GM18502 (cell line): ENCODE measurements around the gene MGMT.
"Not testable (repeated sequence)": the region's sequence is repeated elsewhere in the genome, so short reads cannot be mapped to it uniquely, and the experiment has no call there.

Experiments
- ATAC-seq: cut with Tn5 transposase; IDR thresholded peaks from one replicate; pipeline ENCODE4 v1.9.1; 2021; ENCODE audit warnings: mild to moderate bottlenecking; ENCODE audit not compliant: unreplicated experiment, poor library complexity

Gene MGMT

DNA sequence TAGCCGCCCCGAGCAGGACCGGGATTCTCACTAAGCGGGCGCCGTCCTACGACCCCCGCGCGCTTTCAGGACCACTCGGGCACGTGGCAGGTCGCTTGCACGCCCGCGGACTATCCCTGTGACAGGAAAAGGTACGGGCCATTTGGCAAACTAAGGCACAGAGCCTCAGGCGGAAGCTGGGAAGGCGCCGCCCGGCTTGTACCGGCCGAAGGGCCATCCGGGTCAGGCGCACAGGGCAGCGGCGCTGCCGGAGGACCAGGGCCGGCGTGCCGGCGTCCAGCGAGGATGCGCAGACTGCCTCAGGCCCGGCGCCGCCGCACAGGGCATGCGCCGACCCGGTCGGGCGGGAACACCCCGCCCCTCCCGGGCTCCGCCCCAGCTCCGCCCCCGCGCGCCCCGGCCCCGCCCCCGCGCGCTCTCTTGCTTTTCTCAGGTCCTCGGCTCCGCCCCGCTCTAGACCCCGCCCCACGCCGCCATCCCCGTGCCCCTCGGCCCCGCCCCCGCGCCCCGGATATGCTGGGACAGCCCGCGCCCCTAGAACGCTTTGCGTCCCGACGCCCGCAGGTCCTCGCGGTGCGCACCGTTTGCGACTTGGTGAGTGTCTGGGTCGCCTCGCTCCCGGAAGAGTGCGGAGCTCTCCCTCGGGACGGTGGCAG is at the start of gene MGMT:
Gene MGMT (plus strand): TSS at position 539 of the 656 bp plus-strand sequence.
- ATAC-seq: peak; percentile 92

DNA sequence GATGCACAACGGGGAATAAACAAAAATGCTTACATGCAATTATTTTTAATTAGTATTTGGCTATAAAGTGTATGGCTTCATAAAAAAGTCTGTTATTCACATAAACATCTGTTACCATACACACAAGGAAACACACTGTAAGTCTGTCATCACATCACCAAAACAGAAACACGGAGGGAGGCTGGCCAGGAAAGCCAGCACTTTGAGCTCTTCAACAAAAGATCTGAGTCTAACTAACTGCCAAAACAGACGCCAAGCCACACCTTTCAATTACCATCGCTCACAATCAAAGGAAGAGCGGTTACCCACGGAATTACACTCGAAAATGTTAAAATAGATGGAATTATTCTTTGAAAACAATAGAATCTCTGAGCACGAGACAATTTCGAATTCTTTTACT is 49.2 kb upstream of the MGMT start:
- no peak for ATAC-seq

- ATAC-seq: no peak
These were observed 48.4 kb upstream of the MGMT start for GRCh38 chr10:129418496-129419225.

- ATAC-seq: no peak
These were observed 47.6 kb upstream of the MGMT start for GRCh38 chr10:129419397-129419796.

DNA sequence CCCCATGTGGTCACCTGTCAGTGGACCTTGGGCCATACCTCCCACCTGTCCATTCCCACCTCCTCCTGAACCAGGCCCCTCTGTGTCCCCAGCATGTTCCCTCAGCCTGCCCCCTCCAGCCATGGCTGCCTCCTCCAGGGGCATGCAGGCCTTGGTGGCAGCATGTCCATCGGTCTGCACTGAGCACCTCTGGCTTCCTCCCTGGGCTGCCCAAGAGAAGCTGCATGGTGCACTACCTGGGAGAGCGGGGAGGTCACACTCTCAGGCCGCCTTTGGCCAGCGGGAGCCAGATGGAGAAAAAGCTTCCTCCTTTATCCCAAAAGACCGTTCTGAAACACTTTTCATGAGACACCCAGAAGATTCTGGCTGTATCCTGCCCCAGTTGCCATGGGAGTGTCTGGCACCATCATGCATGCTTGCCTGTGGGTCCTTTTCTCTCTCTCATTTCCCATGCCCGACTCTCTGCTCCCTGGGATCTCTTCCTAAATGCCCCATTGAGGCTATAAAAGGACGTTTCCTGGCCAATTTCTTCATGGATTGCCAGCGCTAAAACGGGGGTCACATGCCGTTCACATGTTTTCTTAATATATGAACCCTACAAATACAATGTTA is 45.5 kb upstream of the MGMT start:
- ATAC-seq: no peak

DNA sequence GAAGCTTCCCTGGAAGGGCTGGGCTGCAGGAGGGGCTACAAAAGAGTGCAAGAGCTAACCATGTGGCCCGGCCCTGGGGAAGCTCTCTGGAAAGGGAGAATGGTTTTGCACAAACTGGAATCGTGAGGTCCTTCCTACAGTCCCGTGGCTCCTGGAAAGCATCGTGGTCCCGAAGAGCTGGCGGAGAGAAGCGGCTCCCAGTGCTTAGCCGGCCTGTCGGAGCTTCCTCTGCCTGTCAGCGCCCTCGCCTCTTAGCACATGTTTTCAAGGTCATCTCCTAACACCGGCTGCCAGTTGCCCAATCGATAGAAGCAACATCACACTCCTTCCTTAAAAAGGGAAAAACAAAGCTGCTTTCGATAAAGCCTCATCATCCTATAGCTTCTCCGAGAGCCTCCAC is 42.1 kb upstream of the MGMT start:
- no peak for ATAC-seq

- ATAC-seq: no peak
These were observed 40.4 kb upstream of the MGMT start for GRCh38 chr10:129426606-129427005.

- no peak for ATAC-seq
These were observed 33.8 kb upstream of the MGMT start for GRCh38 chr10:129433266-129433665.

GRCh38 chr10:129435724-129436123 is 31.3 kb upstream of the MGMT start:
- not testable (repeated sequence) for ATAC-seq

GRCh38 chr10:129438024-129438423 is 29.0 kb upstream of the MGMT start:
- ATAC-seq: no peak

GRCh38 chr10:129440247-129440646 is 26.8 kb upstream of the MGMT start:
- ATAC-seq: no peak

- ATAC-seq: no peak
These were observed 26.2 kb upstream of the MGMT start for GRCh38 chr10:129440722-129441316.

DNA sequence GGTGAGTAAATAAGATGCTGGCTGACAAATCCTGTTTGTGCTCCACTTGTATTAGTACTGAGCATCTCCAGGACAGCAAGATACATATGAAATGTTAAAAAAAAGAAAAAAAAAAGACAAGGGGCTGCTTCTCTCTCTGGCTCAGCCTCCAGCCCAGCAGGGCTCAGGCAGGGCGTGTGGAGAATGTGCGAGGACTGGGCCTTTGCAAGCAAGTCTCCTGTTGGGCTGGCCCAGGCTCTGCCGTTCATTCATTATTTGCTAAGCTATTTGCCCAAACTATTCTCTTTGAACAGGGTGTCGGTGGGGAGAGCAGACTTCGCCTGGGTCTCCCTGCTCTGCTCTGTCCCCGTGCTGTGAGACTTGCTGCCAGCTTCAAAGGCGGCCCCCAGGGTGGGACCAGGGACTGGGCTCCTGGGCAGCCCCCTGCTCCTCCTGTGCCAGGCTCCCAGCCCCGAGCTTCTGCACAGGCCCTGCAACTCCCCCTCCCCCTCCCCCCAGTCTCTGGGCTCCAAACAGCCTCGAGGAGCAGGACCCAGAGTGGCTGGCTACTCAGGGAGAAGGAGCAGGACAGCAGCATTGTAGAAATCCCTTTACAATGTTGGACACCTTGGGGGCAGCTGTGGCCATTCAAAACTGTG is 25.6 kb upstream of the MGMT start:
- ATAC-seq: no peak

DNA sequence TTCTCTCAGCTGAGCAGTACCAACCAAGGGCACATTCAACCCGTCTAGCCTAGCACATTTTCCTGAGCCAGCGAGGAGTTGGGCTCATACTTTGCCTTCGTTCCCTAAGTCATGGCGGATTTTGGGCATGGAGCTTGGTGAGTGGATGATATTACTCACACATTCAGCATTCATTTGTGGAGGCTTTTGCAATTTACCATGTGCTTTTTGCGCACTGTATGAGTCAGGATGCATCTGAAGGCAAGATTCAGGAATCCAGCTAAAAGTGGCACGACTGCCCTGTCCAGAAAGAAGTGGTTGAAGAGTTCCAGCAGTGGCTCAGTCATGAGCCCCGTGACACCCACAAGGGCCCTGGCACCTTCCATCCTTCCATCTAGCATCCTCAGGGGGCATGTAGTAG is 24.2 kb upstream of the MGMT start:
- ATAC-seq: no peak

DNA sequence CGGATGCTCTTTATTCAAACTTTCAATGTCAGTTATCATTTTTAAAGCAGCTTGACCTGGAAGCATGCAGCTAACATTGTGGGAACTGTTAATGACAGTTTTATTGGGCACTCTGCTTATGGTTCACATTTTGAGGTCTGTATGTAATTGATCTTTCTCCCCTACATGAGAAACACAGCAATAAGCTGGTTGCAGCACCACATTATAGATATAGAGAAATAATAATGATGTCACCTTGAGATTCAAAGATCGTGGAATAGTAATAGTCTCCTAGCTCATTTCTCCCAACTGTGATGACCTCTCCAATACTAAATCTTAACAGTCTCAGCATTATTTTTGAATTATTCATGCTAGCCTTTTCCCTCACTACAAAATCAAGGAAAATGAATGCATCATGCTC is 22.7 kb upstream of the MGMT start:
- no peak for ATAC-seq

DNA sequence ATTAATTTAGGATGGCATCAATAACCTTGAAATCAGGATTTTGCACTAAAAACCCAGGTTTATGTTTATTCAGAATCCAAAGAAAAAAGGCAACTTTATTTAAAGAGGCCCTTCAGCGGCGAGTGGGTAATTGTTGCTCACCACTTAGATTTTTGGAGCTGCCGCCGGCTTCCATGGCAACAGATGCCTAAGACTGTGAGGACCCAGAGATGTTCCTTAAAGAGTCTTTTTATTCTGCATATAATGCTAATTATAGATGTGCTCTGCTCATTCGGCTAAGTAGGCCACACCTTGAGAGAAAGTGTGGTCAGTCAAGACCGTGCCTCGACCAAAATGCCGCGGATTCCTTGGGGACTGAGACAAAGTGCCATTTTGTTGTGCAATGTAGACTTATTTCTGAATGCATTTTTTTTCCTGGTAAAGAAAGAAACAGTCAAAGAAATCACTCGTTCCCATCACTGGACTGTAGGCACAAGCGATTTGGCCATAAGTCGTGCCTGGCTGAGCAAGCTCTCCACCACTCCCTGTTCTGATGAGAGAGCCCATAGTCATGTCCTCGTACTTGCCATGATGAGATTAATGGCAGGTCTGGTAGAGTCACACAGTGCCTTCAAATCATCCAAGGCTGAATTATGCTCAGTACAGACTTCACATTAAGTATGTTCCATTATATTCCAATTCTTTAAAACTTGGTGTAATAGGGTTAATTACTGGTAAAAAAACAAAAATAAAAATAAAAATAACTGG is 21.4 kb upstream of the MGMT start:
- no peak for ATAC-seq

GRCh38 chr10:129446183-129446581 is 20.9 kb upstream of the MGMT start:
- no peak for ATAC-seq

GRCh38 chr10:129447486-129447885 is 19.6 kb upstream of the MGMT start:
- ATAC-seq: no peak

DNA sequence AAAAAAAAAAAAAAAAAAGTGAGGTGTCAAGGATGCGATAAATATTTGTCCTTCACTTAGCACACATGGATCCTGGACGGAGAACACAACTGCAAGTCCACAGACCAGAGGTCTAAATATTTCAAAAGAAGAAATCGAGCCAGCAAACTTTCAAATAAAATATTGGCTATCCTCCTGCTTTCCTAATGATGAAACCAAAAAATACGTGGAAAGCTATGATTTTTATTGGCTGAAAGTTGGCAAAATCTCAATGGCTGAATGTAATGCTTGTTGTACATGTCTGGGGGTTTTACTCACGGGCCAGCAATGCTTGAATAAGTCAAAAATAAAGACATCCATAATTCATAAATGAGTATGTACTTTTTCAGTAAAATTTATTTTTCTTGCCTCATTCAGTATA is 19.0 kb upstream of the MGMT start:
- no peak for ATAC-seq

DNA sequence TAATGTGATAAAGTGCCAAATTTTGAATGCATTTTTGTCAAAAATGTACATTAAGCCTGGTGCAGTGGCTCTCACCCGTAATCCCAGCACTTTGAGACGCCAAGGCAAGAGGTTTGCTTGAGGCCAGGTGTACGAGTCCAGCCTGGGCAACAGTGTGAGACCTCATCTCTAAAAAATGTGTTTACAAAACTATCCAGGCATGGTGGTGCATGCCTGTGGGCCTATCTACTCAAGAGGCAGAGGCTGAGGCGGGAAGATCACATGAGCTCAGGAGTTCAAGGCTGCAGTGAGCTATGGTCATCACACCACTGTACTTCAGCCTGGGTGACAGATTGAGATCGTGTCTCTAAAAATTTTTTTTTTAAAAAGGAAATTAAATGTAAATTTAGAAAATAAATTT is 18.5 kb upstream of the MGMT start:
- ATAC-seq: no peak
